C4-2B (cell line): ENCODE data around the gene USP34.

Experiments used
- ZFX ChIP-seq: fragments of 450-650 bp; IDR thresholded peaks from 2 replicates; pipeline ENCODE4 v1.6.1; 2017
- TF ChIP-seq, protein P1 (sequence below): fragments of 450-650 bp; conservative IDR thresholded peaks from 2 replicates; pipeline ENCODE4 v1.5.1; 2017; ENCODE audit warnings: mild to moderate bottlenecking

DNA sequence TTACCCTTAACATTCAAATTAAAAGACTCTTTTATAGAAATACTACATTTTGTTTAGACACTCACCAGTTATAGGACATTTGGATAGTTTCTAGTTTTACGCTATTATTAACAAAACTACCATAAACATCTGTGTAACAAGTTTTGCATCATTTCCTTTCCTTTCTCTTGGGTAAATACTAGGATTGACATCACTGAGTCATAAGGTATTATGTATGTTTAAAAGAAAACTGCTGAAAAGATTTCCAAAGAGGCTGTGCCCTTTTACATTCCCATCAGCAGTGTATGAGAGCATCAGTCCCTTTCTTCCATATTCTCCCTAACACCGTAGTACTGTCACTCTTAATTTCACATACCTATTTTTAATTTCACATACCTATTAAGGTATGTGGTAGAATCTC is 130.6 kb downstream of the USP34 start:
- TF ChIP-seq, protein P1, sequence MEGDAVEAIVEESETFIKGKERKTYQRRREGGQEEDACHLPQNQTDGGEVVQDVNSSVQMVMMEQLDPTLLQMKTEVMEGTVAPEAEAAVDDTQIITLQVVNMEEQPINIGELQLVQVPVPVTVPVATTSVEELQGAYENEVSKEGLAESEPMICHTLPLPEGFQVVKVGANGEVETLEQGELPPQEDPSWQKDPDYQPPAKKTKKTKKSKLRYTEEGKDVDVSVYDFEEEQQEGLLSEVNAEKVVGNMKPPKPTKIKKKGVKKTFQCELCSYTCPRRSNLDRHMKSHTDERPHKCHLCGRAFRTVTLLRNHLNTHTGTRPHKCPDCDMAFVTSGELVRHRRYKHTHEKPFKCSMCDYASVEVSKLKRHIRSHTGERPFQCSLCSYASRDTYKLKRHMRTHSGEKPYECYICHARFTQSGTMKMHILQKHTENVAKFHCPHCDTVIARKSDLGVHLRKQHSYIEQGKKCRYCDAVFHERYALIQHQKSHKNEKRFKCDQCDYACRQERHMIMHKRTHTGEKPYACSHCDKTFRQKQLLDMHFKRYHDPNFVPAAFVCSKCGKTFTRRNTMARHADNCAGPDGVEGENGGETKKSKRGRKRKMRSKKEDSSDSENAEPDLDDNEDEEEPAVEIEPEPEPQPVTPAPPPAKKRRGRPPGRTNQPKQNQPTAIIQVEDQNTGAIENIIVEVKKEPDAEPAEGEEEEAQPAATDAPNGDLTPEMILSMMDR, result no peak
- no peak for TF ChIP-seq ZFX
